HCT116 (cell line): ENCODE results near the gene CEP41. TPM values are rescaled to one million over a fixed set of nuclear protein-coding genes. Genes with fewer than 3 reads are reported as not detected.

Experiments used
- ATAC-seq: fragments of 200-7000 bp; cut with Tn5 transposase; 2 replicates; pipeline ENCODE4 v1.9.1; 2020; ENCODE audit warnings: mild to moderate bottlenecking, moderate library complexity
- BruUV-seq: library from RNA; stranded (reverse); fragments of 400-500 nt; replicated peaks from 2 replicates; lab custom pipeline; 2021; lab: Mats Ljungman, UMichigan
- CTCF ChIA-PET: fragments of 300-600 bp; sonication (Branson Sonifier 250); formaldehyde crosslinking; loops from one replicate; lab custom pipeline; 2021; ENCODE audit warnings: antibody characterized with exemption; lab: Charles Lee
- POLR2A ChIA-PET: fragments of 300-600, 350-600 bp; sonication (Branson Sonifier 250); formaldehyde crosslinking; loops from one replicate; lab custom pipeline; 2021; ENCODE audit warnings: antibody characterized with exemption; lab: Charles Lee
- RAD21 ChIA-PET, 2 experiments: fragments of 300-600 bp; sonication (Branson Sonifier 250); formaldehyde crosslinking; loops; one replicate each; lab custom pipeline; 2023; ENCODE audit warnings: low total read pairs in 2 of 2; ENCODE audit not compliant: uncharacterized antibody in 2 of 2, unreplicated experiment in 2 of 2, low non-redundant PET in 1 of 2; lab: Charles Lee
- DNase-seq: peaks from one replicate; pipeline ENCODE4 v3.0.0-alpha.2; 2010; ENCODE audit warnings: low read depth, low spot score
- H2AFZ ChIP-seq: fragments of 200-600 bp; shearing (Covaris generic), sonication (generic); 2 replicates; pipeline ENCODE4 v1.6.1; 2017; ENCODE audit warnings: low read depth, mixed run types, mixed read lengths, antibody characterized with exemption, low read length; ENCODE audit not compliant: poor library complexity, severe bottlenecking
- H3K27ac ChIP-seq: 2 replicates; pipeline ENCODE4 v1.5.1; 2012; ENCODE audit warnings: low read depth, low read length
- H3K27me3 ChIP-seq: fragments of 200-600 bp; sonication (generic); 2 replicates; pipeline ENCODE4 v1.6.1; 2016; ENCODE audit warnings: mixed run types, low read length, mixed read lengths; ENCODE audit not compliant: insufficient read depth
- H3K36me3 ChIP-seq, 2 experiments: fragments of 200-500 bp in 1 of 2; fragments of 200-600 bp in 1 of 2; sonication (Bioruptor generic) in 1 of 2; sonication (generic) in 1 of 2; 2 replicates each; pipeline versions ENCODE4 v1.5.1 to v1.6.1; 2014 to 2016; ENCODE audit warnings: low read length in 2 of 2, inconsistent platforms in 1 of 2, mixed read lengths in 1 of 2, mixed run types in 1 of 2; ENCODE audit not compliant: insufficient read depth in 2 of 2, control insufficient read depth in 1 of 2
- H3K4me1 ChIP-seq, 2 experiments: fragments of 200-600 bp in 1 of 2; sonication (generic) in 1 of 2; 2 replicates each; pipeline versions ENCODE4 v1.5.1 to v1.6.1; 2012 to 2017; ENCODE audit warnings: low read length in 2 of 2, inconsistent platforms in 1 of 2, mild to moderate bottlenecking in 1 of 2, mixed read lengths in 1 of 2, mixed run types in 1 of 2, moderate library complexity in 1 of 2; ENCODE audit not compliant: insufficient read depth in 2 of 2, control insufficient read depth in 1 of 2
- H3K4me2 ChIP-seq: fragments of 200-600 bp; sonication (generic); 2 replicates; pipeline ENCODE4 v1.6.1; 2017; ENCODE audit warnings: mixed run types, low read length, mixed read lengths
- H3K4me3 ChIP-seq, 2 experiments: fragments of 200-600 bp in 1 of 2; sonication (generic) in 1 of 2; replicated peaks in 1 of 2; 2 replicates each; pipeline ENCODE4 v1.5.1; 2011 to 2016; ENCODE audit warnings: low read length in 2 of 2, control low read depth in 1 of 2, low read depth in 1 of 2, mild to moderate bottlenecking in 1 of 2, mixed read lengths in 1 of 2, mixed run types in 1 of 2
- H3K79me2 ChIP-seq: fragments of 200-600 bp; sonication (generic); 2 replicates; pipeline ENCODE4 v1.6.1; 2017; ENCODE audit warnings: mild to moderate bottlenecking, mixed run types, low read length, moderate library complexity, mixed read lengths; ENCODE audit not compliant: insufficient read depth
- H3K9ac ChIP-seq: fragments of 200-600 bp; sonication (generic); 2 replicates; pipeline ENCODE4 v1.6.1; 2016; ENCODE audit warnings: low read length, mixed read lengths
- H3K9me2 ChIP-seq: fragments of 200-600 bp; sonication (generic), shearing (Covaris generic); 2 replicates; pipeline ENCODE4 v1.6.1; 2017; ENCODE audit warnings: mixed run types, mild to moderate bottlenecking, moderate library complexity; ENCODE audit not compliant: insufficient read depth
- H3K9me3 ChIP-seq, 2 experiments: fragments of 200-500 bp in 1 of 2; fragments of 200-600 bp in 1 of 2; sonication (Bioruptor generic) in 1 of 2; sonication (generic) in 1 of 2; 2 replicates each; pipeline ENCODE4 v1.6.1; 2014 to 2017; ENCODE audit warnings: low read length in 2 of 2, mixed read lengths in 2 of 2, inconsistent platforms in 1 of 2, low read depth in 1 of 2, mild to moderate bottlenecking in 1 of 2, mixed run types in 1 of 2, moderate library complexity in 1 of 2; ENCODE audit not compliant: control insufficient read depth in 1 of 2, insufficient read depth in 1 of 2
- H4K20me1 ChIP-seq: fragments of 200-600 bp; sonication (generic), shearing (Covaris generic); 2 replicates; pipeline ENCODE4 v1.6.1; 2017; ENCODE audit warnings: mixed run types, mild to moderate bottlenecking, moderate library complexity; ENCODE audit not compliant: insufficient read depth
- ATF3 ChIP-seq: IDR thresholded peaks from 2 replicates; pipeline ENCODE4 v1.6.1; 2012
- CBX3 ChIP-seq: IDR thresholded peaks from 2 replicates; pipeline ENCODE4 v1.6.1; 2012; ENCODE audit warnings: low read depth
- CTCF ChIP-seq, 3 experiments: fragments of 200-600 bp in 1 of 3; sonication (generic) in 1 of 3; IDR thresholded peaks in 2 of 3; conservative IDR thresholded peaks in 1 of 3; 2 replicates each; pipeline ENCODE4 v1.5.1; 2012 to 2017; ENCODE audit warnings: low read depth in 2 of 3, low read length in 2 of 3, antibody characterized with exemption in 1 of 3, borderline replicate concordance in 1 of 3, control low read depth in 1 of 3, mild to moderate bottlenecking in 1 of 3, mixed read lengths in 1 of 3, mixed run types in 1 of 3, moderate library complexity in 1 of 3; ENCODE audit not compliant: insufficient read depth in 1 of 3
- EGR1 ChIP-seq: IDR thresholded peaks from 2 replicates; pipeline ENCODE4 v1.6.1; 2012; ENCODE audit warnings: low read depth
- ELF1 ChIP-seq: IDR thresholded peaks from 2 replicates; pipeline ENCODE4 v1.6.1; 2012; ENCODE audit warnings: low read depth, borderline replicate concordance
- EZH2 ChIP-seq: fragments of 200-600 bp; sonication (generic); IDR thresholded peaks from 2 replicates; pipeline ENCODE4 v1.6.1; 2017; ENCODE audit warnings: antibody characterized with exemption, mixed run types
- FOSL1 ChIP-seq: IDR thresholded peaks from 2 replicates; pipeline ENCODE4 v1.6.1; 2012; ENCODE audit warnings: low read depth
- MAX ChIP-seq: IDR thresholded peaks from 2 replicates; pipeline ENCODE4 v1.6.1; 2012
- POLR2A ChIP-seq: IDR thresholded peaks from 2 replicates; pipeline ENCODE4 v1.7.0; 2011; ENCODE audit warnings: borderline replicate concordance; ENCODE audit not compliant: insufficient read depth, insufficient read length; ENCODE audit errors: extremely low read depth
- POLR2AphosphoS5 ChIP-seq: IDR thresholded peaks from 2 replicates; pipeline ENCODE4 v1.6.1; 2011; ENCODE audit warnings: mild to moderate bottlenecking, low read depth, low read length, moderate library complexity
- RAD21 ChIP-seq: IDR thresholded peaks from 2 replicates; pipeline ENCODE4 v1.6.1; 2012; ENCODE audit warnings: low read depth, mild to moderate bottlenecking
- SIN3A ChIP-seq: IDR thresholded peaks from 2 replicates; pipeline ENCODE4 v1.6.1; 2012; ENCODE audit warnings: low read depth
- SP1 ChIP-seq: IDR thresholded peaks from 2 replicates; pipeline ENCODE4 v1.6.1; 2012; ENCODE audit warnings: low read depth
- SRF ChIP-seq: IDR thresholded peaks from 2 replicates; pipeline ENCODE4 v1.6.1; 2012; ENCODE audit warnings: low read depth
- YY1 ChIP-seq: IDR thresholded peaks from 2 replicates; pipeline ENCODE4 v1.6.1; 2011; ENCODE audit warnings: low read length, low read depth, moderate library complexity, mild to moderate bottlenecking; ENCODE audit not compliant: insufficient replicate concordance; ENCODE audit errors: extremely low read depth
- ZBTB33 ChIP-seq: IDR thresholded peaks from 2 replicates; pipeline ENCODE4 v1.6.1; 2011; ENCODE audit warnings: mild to moderate bottlenecking, low read length, moderate library complexity; ENCODE audit not compliant: insufficient replicate concordance; ENCODE audit errors: extremely low read depth
- intact Hi-C: fragments of 100-400 bp; cut with micrococcal nuclease; formaldehyde crosslinking; loops from 2 replicates; pipeline ENCODE4 v1.10.0; 2022
- total RNA-seq: library from RNA; stranded (reverse); gene quantifications from one replicate; pipeline ENCODE4 v1.2.1, GENCODE V29; 2021; ENCODE audit not compliant: unreplicated experiment

Gene CEP41
- total RNA-seq, 1 experiment from 2014 or later = 13.6 TPM

DNA sequence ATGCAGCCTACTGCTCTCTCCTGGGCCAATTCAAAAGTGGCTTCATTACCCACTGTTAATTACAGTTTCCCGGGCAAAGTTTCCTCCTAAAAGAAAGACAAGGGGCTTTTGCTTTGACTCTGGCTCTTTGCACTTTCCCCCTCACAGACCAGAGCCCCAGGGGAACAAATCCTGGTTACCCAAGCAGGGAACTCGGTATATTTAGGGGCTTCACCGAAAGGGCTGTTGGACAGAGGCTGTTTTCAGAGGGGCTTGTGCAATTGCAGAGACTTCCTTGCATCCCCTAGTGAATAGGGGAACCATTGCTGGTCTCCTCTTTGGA lies 53.5 kb downstream of the CEP41 start:
- H2AFZ ChIP-seq = no peak overlapping the region
- no peaks in the 10 kb centered on the region for H3K36me3 ChIP-seq
- RAD21 ChIA-PET = no interaction called here
- DNase-seq (no peak), ATAC-seq (no peak)
- H3K27ac ChIP-seq = no peak overlapping the region
- no peak overlapping the region for H3K4me3 ChIP-seq
- CTCF ChIA-PET = no interaction called here
- no peaks in the 10 kb centered on the region for H3K27me3 ChIP-seq
- H4K20me1 ChIP-seq = no peaks in the 10 kb centered on the region
- POLR2A ChIA-PET = no interaction called here
- TF ChIP-seq CBX3 (no peak), EGR1 (no peak), MAX (no peak), CTCF (IDR thresholded peaks at IDR 0.05 in 2 of 3, conservative IDR thresholded peaks at IDR 0.05 in 1 of 3; ENCODE audit: borderline replicate concordance in 1 of 3, insufficient read depth in 1 of 3, low read depth in 2 of 3, low read length in 2 of 3) (no peak), ELF1 (no peak), EZH2 (no peak), YY1 (no peak), SRF (no peak), SP1 (no peak)
- no peaks in the 10 kb centered on the region for H3K9me3 ChIP-seq
- no peak overlapping the region for H3K9ac ChIP-seq
- no peaks in the 10 kb centered on the region for H3K4me1 ChIP-seq
- BruUV-seq = no TSS peak
- H3K79me2 ChIP-seq = no peaks in the 10 kb centered on the region
- H3K4me2 ChIP-seq = no peak overlapping the region
- H3K9me2 ChIP-seq = no peaks in the 10 kb centered on the region
- intact Hi-C loops = no loop called here

- DNase-seq (no peak), ATAC-seq (no peak)
- ChIA-PET POLR2A (no interaction called here), RAD21 (no interaction called here), CTCF (no interaction called here)
- H4K20me1 ChIP-seq = no peaks in the 10 kb centered on the region
- BruUV-seq = no TSS peak
- H3K36me3 ChIP-seq = no peaks in the 10 kb centered on the region
- H3K79me2 ChIP-seq = no peaks in the 10 kb centered on the region
- H3K27me3 ChIP-seq = no peaks in the 10 kb centered on the region
- no peaks in the 10 kb centered on the region for H3K9me2 ChIP-seq
- H3K27ac ChIP-seq = no peak overlapping the region
- no peak overlapping the region for H2AFZ ChIP-seq
- intact Hi-C loops = no loop called here
- no peak overlapping the region for H3K4me2 ChIP-seq
- H3K4me3 ChIP-seq = no peak overlapping the region
- no peak overlapping the region for H3K9ac ChIP-seq
- H3K9me3 ChIP-seq = no peaks in the 10 kb centered on the region
- no peaks in the 10 kb centered on the region for H3K4me1 ChIP-seq
- TF ChIP-seq MAX (no peak), EZH2 (no peak), YY1 (no peak), EGR1 (no peak), ZBTB33 (no peak), FOSL1 (no peak), CBX3 (no peak), SRF (no peak), ELF1 (no peak), RAD21 (no peak), POLR2A (no peak), ATF3 (no peak), POLR2AphosphoS5 (no peak), SIN3A (no peak)
These were observed 53.9 kb downstream of the CEP41 start for GRCh38 chr7:130386876-130387275.
